Aorta (tissue), 5 donors: ENCODE data around the gene UPK3BL2. TPM values are rescaled to one million over a fixed set of nuclear protein-coding genes. Genes with fewer than 3 reads are reported as not detected.
A peak's percentile ranks its signal among the peaks of the same experiment; 100 is the strongest.
"Not testable (repeated sequence)": the region's sequence is repeated elsewhere in the genome, so short reads cannot be mapped to it uniquely, and the experiment has no call there.

Source experiments
- ATAC-seq: fragments of 200-7000 bp; cut with Tn5 transposase; one replicate; pipeline ENCODE4 v1.9.1; 2022; ENCODE audit warnings: moderate library complexity; ENCODE audit not compliant: low FRiP score
- DNase-seq, 2 donors: peaks; one replicate each; pipeline ENCODE4 v3.0.0-alpha.2; 2020
- H3K27ac ChIP-seq, 2 donors: one replicate each; pipeline ENCODE4 v1.5.1; 2013; ENCODE audit warnings: low read length in 2 of 2, mild to moderate bottlenecking in 2 of 2, moderate library complexity in 2 of 2, control low read depth in 1 of 2, inconsistent platforms in 1 of 2, low read depth in 1 of 2
- H3K27me3 ChIP-seq, 2 donors: one replicate each; pipeline ENCODE4 v1.6.1; 2013; ENCODE audit warnings: control low read depth in 1 of 2, low read length in 1 of 2, mild to moderate bottlenecking in 1 of 2, moderate library complexity in 1 of 2; ENCODE audit not compliant: insufficient read depth in 2 of 2, control insufficient read depth in 1 of 2
- H3K36me3 ChIP-seq, 2 donors: one replicate each; pipeline ENCODE4 v1.6.1; 2013; ENCODE audit warnings: control low read depth in 1 of 2, low read length in 1 of 2, mild to moderate bottlenecking in 1 of 2; ENCODE audit not compliant: insufficient read depth in 2 of 2, control insufficient read depth in 1 of 2
- H3K4me1 ChIP-seq, 2 donors: one replicate each; pipeline ENCODE4 v1.6.1; 2013; ENCODE audit warnings: low read length in 2 of 2, control low read depth in 1 of 2, mild to moderate bottlenecking in 1 of 2, moderate library complexity in 1 of 2; ENCODE audit not compliant: insufficient read depth in 2 of 2, control insufficient read depth in 1 of 2
- H3K4me3 ChIP-seq, 2 donors: one replicate each; pipeline ENCODE4 v1.5.1; 2013; ENCODE audit warnings: low read length in 2 of 2, control low read depth in 1 of 2, mild to moderate bottlenecking in 1 of 2
- H3K9me3 ChIP-seq: one replicate; pipeline ENCODE4 v1.6.1; 2013; ENCODE audit warnings: mild to moderate bottlenecking, low read length; ENCODE audit not compliant: control insufficient read depth
- WGBS, 2 donors: extraction: QIAGEN DNeasy Blood & Tissue Kit; methylation state at CpG; one replicate each; pipeline ENCODE4 v1.1.7; 2013; 5-methylcytosine and 5-hydroxymethylcytosine counted together
- intact Hi-C, 2 donors: fragments of 100-400 bp; cut with DNase I; formaldehyde crosslinking; loops; one replicate each; pipeline versions ENCODE4 v1.14.2 to v1.15.0; 2022
- polyA plus RNA-seq, 2 donors: library from polyadenylated mRNA; stranded (reverse); fragments of 200-250 nt; gene quantifications; one replicate each; pipeline ENCODE4 v1.2.3, GENCODE V29; 2013
- total RNA-seq, 2 donors: library from RNA; stranded (reverse); fragmentation: NEBNext Ultra II Directional; extraction: Animal tissue kit (Norgen Biotek cat#: 25700); gene quantifications; one replicate each; pipeline ENCODE4 v1.2.1, GENCODE V29; 2021
- donor health status: healthy with polysubstance abuse.
- donor health status: Bipolar disorder and iron deficiency.
- donor health status: DM: no; HTN: no; CAD: no.
- donor health status: DM: no; HTN: no; CAD: no.
- donor health status: DM: yes; HTN: yes; CAD: no.

UPK3BL2 gene
- total and polyA plus RNA-seq, 4 donors = 4.0 to 41.7 (median 23.5) TPM

DNA sequence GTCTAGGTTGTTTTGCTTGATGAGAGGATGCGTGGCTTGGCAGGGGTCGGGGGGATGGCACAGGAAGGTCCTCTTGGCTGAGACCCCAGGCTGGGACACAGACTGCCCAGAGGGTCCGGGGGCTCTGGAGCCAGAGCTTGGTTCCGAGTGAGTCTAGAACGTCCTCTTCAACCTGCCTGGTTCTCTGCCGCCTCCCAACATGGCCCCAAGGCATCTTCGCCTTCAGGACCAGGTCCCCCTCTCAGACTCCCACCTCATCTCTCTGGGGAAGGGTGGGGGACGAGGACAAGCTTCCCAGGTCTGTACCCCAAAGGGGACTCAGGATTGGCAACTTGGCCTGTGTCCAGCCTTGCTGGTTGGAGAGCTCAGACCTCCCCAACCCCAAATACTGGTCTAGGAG lies 1.4 kb downstream of the UPK3BL2 start:
- H3K27me3 ChIP-seq, H3K36me3 ChIP-seq, H3K4me1 ChIP-seq, H3K9me3 ChIP-seq, H3K4me3 ChIP-seq, H3K27ac ChIP-seq, intact Hi-C loops: not testable (repeated sequence)
- DNase-seq = peak in 1 of 2 donors; percentile 17
- peak; percentile 8 for ATAC-seq
- 94 to 98% methylated on average over 3 to 4 of the region's 8 CpGs for WGBS, 2 donors

- ATAC-seq, H3K27me3 ChIP-seq, H3K27ac ChIP-seq, H3K9me3 ChIP-seq, H3K4me1 ChIP-seq, H3K36me3 ChIP-seq, H3K4me3 ChIP-seq, intact Hi-C loops: not testable (repeated sequence)
- 91 to 92% methylated on average over 4 of the region's 6 CpGs for WGBS, 2 donors
- peak; percentile 23 to 27 for DNase-seq
Measured at GRCh38 chr7:102540604-102541003, 2.9 kb downstream of the UPK3BL2 start.

DNA sequence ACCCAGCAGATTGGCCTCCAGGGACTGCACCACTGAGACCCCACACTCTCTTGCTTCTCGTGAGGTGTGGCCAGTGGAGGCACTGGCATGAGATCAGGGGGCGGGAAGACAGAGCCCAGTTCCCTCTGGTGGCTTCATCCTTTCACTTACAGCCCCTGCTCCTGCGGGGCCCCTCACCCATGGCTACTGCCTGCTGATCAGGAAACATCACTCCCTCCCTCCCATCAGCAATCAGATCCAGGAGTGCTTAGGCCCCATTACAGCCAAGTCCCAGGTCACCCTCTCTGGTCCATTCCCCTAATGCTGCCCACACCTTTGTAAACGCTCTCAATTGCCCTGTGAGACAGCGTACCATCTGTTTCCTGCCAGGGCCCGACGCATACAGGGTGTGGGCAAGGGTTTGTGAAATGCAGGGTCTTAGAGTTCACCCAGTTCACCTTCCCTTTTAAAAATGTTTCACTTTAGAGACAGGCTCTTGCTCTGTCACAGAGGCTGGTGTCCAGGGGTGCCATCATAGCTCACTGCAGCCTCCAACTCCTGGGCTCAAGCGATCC lies 8.4 kb downstream of the UPK3BL2 start:
- WGBS, 2 donors = 61 to 92% methylated on average over 2 to 4 of the region's 8 CpGs
- H3K4me1 ChIP-seq, H3K36me3 ChIP-seq, ATAC-seq, H3K27me3 ChIP-seq, H3K27ac ChIP-seq, H3K4me3 ChIP-seq, DNase-seq, intact Hi-C loops, H3K9me3 ChIP-seq: not testable (repeated sequence)

DNA sequence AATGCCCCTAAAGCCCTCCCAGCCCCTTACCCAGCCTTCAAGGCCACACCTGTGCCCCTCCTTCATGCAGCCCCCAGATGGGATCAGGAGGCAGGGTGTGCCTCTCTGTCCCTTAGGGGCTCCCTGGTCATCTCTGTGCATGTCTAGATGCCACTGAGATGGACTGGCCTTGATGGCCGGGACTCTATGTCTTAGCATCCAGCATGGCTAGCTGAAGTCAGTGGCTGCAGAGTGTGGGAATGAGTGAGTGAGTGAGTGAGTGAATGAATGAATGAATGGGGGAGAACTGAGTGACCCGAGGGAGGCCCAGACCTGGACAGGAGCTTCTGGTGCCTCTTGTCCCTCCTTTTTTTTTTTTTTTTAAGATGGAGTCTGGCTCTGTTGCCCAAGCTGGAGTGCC lies 11.4 kb downstream of the UPK3BL2 start:
- intact Hi-C loops, H3K4me3 ChIP-seq, H3K36me3 ChIP-seq, H3K27ac ChIP-seq, H3K27me3 ChIP-seq, H3K4me1 ChIP-seq, DNase-seq, H3K9me3 ChIP-seq, ATAC-seq: not testable (repeated sequence)
- WGBS, 2 donors = 79 to 95% methylated on average over 2 of the region's 2 CpGs

GRCh38 chr7:102531583-102531982 lies 11.9 kb downstream of the UPK3BL2 start:
- peak; percentile 50 to 66 for DNase-seq
- H3K27ac ChIP-seq, H3K4me3 ChIP-seq, intact Hi-C loops, H3K4me1 ChIP-seq, H3K9me3 ChIP-seq, H3K36me3 ChIP-seq, H3K27me3 ChIP-seq, ATAC-seq: not testable (repeated sequence)
- no CpG with 5 or more reads among the region's 7 CpGs for WGBS, 2 donors

- DNase-seq = peak in 1 of 2 donors; percentile 13
- H3K27me3 ChIP-seq, H3K27ac ChIP-seq, intact Hi-C loops, H3K9me3 ChIP-seq, H3K36me3 ChIP-seq, H3K4me1 ChIP-seq, H3K4me3 ChIP-seq: not testable (repeated sequence)
- ATAC-seq = peak; percentile 22
- 93 to 100% methylated on average over 1 to 3 of the region's 13 CpGs for WGBS, 2 donors
Measured at GRCh38 chr7:102527822-102528793, 15.4 kb downstream of the UPK3BL2 start.

DNA sequence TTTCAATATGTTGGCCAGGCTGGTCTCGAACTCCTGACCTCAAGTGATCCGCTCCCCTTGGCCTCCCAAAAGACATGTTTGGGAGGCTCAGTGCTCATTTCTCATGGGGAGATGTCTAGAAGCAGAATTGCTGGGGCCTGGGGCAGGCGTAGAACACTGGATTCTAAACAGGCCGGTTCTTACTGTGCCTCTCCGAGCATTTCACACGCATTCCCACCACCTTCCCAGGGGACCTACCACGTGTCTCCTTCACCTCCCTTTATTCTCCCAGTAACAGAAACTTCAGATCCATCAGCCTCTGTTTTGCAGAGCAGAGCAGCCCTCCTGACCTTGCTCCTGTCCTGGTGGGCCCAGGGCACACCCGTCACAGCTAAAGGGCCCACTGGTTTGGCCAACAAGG lies 16.3 kb downstream of the UPK3BL2 start:
- H3K27me3 ChIP-seq, H3K4me3 ChIP-seq, H3K9me3 ChIP-seq, H3K27ac ChIP-seq, intact Hi-C loops, H3K36me3 ChIP-seq, H3K4me1 ChIP-seq: not testable (repeated sequence)
- peak in 1 of 2 donors; percentile 2 for DNase-seq
- WGBS, 2 donors = 65 to 74% methylated on average over 1 of the region's 8 CpGs
- ATAC-seq = peak; percentile 39

DNA sequence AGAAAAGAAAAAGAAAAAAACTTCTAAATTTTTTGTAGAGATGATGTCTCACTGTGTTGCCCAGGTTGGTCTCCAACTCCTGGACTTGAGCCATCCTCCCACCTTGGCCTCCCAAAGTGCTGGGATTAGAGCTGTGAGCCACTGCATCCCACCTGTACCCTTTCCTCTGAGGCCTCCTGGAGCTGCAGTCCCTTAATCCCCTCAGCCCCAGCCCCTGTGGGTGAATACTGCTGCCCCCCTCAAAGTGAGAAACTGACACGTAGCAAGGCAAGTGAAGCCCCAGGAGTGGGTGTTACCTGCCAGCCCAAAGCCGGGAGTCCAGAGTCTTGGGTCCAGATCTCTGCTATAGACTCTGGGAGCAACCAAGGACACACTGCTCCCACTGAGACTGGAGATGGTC lies 18.7 kb downstream of the UPK3BL2 start:
- H3K27me3 ChIP-seq, H3K36me3 ChIP-seq, H3K27ac ChIP-seq, intact Hi-C loops, H3K9me3 ChIP-seq, H3K4me1 ChIP-seq, H3K4me3 ChIP-seq: not testable (repeated sequence)
- ATAC-seq (peak; percentile 3), DNase-seq (peak; percentile 24 to 33)
- 38 to 65% methylated on average over 1 of the region's 2 CpGs for WGBS, 2 donors

DNA sequence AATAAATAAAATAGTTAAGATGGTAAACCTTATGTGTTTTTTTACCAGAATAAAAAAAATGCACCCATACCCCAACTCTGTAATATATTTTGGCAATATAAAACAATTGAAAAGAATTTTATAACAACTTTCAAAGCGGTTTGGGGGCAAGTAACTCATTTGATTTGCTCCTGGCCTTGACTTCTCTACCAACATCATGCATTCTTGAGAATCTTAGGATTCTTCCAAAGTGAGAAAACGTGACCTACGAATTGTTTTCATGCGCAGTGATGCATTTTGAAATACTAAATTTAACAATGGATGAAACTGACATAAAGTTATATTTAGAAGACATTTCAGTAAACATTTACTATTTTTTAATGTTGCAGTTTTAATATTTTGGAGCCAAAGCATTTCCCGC lies 22.7 kb downstream of the UPK3BL2 start:
- H3K36me3 ChIP-seq, H3K27me3 ChIP-seq, intact Hi-C loops, H3K4me1 ChIP-seq, H3K4me3 ChIP-seq, ATAC-seq, H3K27ac ChIP-seq, H3K9me3 ChIP-seq, DNase-seq: not testable (repeated sequence)
- WGBS, 2 donors = 70% methylated on average over 3 of the region's 5 CpGs; no CpG with 5 or more reads in 1 of the 2 donors
